BE2C (cell line): ENCODE data around the gene MNDA. TPM values are rescaled to one million over a fixed set of nuclear protein-coding genes. Genes with fewer than 3 reads are reported as not detected.

Experiments used
- DNase-seq: peaks from one replicate; pipeline ENCODE4 v3.0.0-alpha.2; 2020
- H3K27me3 ChIP-seq: fragments of 250-450 bp; sonication (Bioruptor Pico); 2 replicates; pipeline ENCODE4 v1.5.1; 2020; ENCODE audit warnings: mild to moderate bottlenecking
- H3K36me3 ChIP-seq: fragments of 250-450 bp; sonication (Bioruptor Pico); 2 replicates; pipeline ENCODE4 v1.5.1; 2020; ENCODE audit warnings: mild to moderate bottlenecking
- H3K4me1 ChIP-seq: fragments of 250-450 bp; sonication (Bioruptor Pico); 2 replicates; pipeline ENCODE4 v1.5.1; 2020
- H3K4me3 ChIP-seq: 2 replicates; pipeline ENCODE4 v1.5.1; 2011; ENCODE audit warnings: low read depth, low read length
- H3K9me3 ChIP-seq: fragments of 250-450 bp; sonication (Bioruptor Pico); 2 replicates; pipeline ENCODE4 v1.5.1; 2020
- polyA plus RNA-seq: library from polyadenylated mRNA; unstranded; fragments of >200 nt; gene quantifications from one replicate; pipeline ENCODE4 v1.2.1, GENCODE V29; 2012; ENCODE audit warnings: low read depth, missing spikeins; ENCODE audit not compliant: insufficient read length, insufficient read depth
- TF ChIP-seq, protein P1 (sequence below): IDR thresholded peaks from 2 replicates; pipeline ENCODE4 v1.5.1; 2012; ENCODE audit warnings: mild to moderate bottlenecking, low read depth, low read length

The MNDA gene
- polyA plus RNA-seq, result not detected

DNA sequence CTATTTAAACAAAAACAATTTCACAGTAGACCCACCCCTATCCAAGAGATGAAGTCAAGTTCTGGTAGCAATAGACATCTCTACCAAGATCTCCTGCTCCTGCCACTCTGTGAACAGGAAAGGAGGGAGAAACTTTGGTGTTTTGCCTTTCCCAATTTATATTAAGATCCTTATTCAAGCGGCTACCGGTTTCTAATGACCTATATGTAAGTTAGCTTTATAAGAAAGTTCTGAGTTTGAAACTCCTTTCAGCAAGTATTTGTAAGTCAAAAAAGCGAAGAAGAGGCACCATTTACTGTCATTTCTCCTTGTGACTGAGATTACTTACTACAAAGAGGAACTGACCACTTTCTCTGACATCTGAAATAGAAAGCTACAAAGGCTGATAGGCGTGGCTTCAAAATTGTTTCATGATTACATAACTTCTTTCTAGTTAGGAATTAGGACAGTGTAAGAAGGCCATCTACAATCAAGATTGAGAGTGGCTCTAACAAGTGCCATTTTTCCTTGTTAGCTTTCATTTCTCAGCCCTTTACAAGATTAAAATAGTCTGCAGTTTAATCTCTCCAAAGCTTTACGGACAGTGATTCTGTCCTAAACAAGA, at the start of gene MNDA:
Gene MNDA, plus strand, starts transcription at position 448 of the 604 bp plus-strand sequence. CDS start 10,803 bp downstream, outside the sequence.
- TF ChIP-seq, protein P1, sequence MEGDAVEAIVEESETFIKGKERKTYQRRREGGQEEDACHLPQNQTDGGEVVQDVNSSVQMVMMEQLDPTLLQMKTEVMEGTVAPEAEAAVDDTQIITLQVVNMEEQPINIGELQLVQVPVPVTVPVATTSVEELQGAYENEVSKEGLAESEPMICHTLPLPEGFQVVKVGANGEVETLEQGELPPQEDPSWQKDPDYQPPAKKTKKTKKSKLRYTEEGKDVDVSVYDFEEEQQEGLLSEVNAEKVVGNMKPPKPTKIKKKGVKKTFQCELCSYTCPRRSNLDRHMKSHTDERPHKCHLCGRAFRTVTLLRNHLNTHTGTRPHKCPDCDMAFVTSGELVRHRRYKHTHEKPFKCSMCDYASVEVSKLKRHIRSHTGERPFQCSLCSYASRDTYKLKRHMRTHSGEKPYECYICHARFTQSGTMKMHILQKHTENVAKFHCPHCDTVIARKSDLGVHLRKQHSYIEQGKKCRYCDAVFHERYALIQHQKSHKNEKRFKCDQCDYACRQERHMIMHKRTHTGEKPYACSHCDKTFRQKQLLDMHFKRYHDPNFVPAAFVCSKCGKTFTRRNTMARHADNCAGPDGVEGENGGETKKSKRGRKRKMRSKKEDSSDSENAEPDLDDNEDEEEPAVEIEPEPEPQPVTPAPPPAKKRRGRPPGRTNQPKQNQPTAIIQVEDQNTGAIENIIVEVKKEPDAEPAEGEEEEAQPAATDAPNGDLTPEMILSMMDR, result no peak

DNA sequence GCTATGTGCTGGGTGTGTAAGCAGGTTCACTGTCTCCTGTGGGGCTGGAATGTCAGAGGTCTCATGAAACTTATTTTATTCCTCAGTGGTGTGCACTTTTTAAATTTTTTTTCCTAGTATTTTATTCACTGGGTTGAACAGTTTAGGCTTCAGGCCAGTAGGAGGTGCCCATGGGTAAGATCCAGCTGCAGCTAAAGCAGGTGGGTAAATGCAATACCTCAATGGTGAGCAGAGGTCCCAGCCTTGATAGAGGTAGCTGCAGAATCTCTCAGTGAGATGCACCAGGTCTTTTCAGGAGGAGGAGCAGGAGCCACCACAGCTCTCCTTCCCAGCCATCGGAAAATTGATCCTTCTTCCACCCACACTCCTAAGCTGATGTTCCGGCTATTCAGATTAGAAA, 37.5 kb upstream of the MNDA start:
- no peak for DNase-seq
- Histone ChIP-seq H3K4me3 (no peak overlapping the region), H3K36me3 (no peaks in the 10 kb centered on the region), H3K4me1 (no peaks in the 10 kb centered on the region), H3K9me3 (no peaks in the 10 kb centered on the region), H3K27me3 (no peaks in the 10 kb centered on the region)
- TF ChIP-seq, protein P1, result no peak

More for the DNA sequence above, at the start of gene MNDA:
- H3K36me3 ChIP-seq, result no peaks in the 10 kb centered on the region
- H3K27me3 ChIP-seq, result no peaks in the 10 kb centered on the region
- H3K9me3 ChIP-seq, result no peaks in the 10 kb centered on the region
- H3K4me1 ChIP-seq, result no peaks in the 10 kb centered on the region
- no peak within 1 kb of the TSS for H3K4me3 ChIP-seq
- DNase-seq, result no peak

DNA sequence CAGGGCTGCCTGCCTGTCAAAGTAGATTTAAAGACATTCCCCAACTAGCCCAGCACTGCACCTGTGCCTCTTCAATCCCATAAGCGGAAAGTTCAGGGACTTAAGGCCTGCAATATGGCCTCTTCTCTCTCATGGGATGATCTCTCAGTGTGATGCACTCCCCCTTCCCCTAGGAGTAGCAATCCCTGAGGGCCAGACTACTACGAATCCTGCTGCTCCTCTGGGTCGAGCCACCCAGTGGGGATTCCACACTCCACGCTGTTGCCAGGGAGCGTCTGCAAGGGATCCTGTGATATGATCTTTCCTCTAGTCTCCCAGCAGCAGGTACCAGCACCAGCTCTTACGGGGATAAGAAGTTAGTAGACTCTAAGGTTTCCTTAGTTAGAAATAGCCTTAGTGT, 36.9 kb upstream of the MNDA start:
- no peak for DNase-seq
- no peaks in the 10 kb centered on the region for H3K9me3 ChIP-seq
- H3K4me1 ChIP-seq, result no peaks in the 10 kb centered on the region
- no peak overlapping the region for H3K4me3 ChIP-seq
- TF ChIP-seq, protein P1, result no peak
- H3K36me3 ChIP-seq, result no peaks in the 10 kb centered on the region
- H3K27me3 ChIP-seq, result no peaks in the 10 kb centered on the region

DNA sequence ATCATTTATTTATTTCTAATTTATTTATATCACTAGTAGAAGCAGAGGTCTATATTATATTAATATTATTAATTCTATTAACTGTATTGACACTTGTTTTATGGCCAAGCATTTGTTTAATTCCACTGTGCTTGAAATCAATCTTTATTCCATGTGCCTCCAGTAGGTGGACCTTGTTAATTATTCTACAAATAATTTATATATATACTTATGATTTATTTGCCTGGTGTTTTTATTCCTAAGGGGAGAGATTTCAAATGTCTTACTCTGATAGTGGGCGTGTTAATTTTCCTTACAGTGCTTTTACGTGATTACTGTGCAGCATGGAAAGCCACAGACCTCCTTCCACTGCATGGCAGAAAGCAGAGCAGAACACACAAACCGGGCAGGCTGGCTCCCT, 32.6 kb upstream of the MNDA start:
- TF ChIP-seq, protein P1, result no peak
- Histone ChIP-seq H3K27me3 (no peaks in the 10 kb centered on the region), H3K9me3 (no peaks in the 10 kb centered on the region; the same call in 1 of the 2 replicates), H3K4me1 (no peaks in the 10 kb centered on the region), H3K4me3 (no peak overlapping the region), H3K36me3 (no peaks in the 10 kb centered on the region)
- no peak for DNase-seq

DNA sequence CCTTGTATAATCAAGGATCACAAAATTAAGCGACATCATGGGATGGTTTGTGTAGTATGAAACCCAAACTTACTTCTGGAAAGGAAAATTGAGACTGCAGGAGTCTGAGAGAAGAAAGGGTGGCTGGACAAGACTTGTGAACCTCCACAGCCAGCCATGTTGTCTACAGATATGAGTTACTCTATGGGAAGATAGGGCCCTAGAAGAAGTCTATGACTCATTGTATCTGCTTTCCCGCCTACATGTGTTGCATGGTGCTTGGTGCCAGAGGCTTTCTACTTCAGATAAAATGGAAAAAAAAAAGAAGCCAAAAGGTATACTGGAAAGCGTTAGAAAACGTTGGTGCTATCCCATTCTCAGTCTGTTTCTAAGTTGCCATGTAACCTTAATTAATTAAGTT, 31.5 kb upstream of the MNDA start:
- TF ChIP-seq, protein P1, result no peak
- Histone ChIP-seq H3K36me3 (no peaks in the 10 kb centered on the region), H3K4me3 (no peak overlapping the region), H3K4me1 (no peaks in the 10 kb centered on the region), H3K27me3 (no peaks in the 10 kb centered on the region), H3K9me3 (no peaks in the 10 kb centered on the region; the same call in 1 of the 2 replicates)
- DNase-seq, result no peak

DNA sequence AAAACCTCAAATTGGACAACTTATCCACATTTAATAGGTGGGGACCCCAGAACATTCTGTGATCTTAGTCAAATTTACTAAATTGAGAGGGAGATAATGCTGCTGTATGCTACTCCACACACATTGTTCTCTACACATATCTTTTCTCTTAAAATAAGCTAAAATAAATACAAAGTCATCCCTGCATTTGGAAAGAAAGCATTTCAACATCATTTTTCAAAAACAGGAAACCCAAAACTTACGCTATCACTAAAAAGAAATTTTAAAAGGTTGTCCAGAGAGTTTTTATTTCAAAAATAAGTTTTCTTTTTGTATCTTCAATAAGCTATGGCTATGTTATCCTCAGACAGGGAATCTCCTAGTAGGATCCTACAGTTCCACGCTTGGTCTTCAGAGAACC, 30.6 kb upstream of the MNDA start:
- H3K4me1 ChIP-seq, result no peaks in the 10 kb centered on the region
- DNase-seq, result no peak
- TF ChIP-seq, protein P1, result no peak
- H3K36me3 ChIP-seq, result no peaks in the 10 kb centered on the region
- H3K9me3 ChIP-seq, result no peaks in the 10 kb centered on the region; the same call in 1 of the 2 replicates
- no peak overlapping the region for H3K4me3 ChIP-seq
- no peaks in the 10 kb centered on the region for H3K27me3 ChIP-seq
